WTC11 (cell line): ENCODE data around the gene PBX3. TPM values are rescaled to one million over a fixed set of nuclear protein-coding genes. Genes with fewer than 3 reads are reported as not detected.

Experiments used
- ATAC-seq: fragments of 200-7000 bp; cut with Tn5 transposase; 2 replicates; pipeline ENCODE4 v1.10.0; 2021; ENCODE audit warnings: mild to moderate bottlenecking, moderate library complexity
- CTCF ChIA-PET: fragments of 300-600 bp; sonication (Branson Sonifier 250); formaldehyde crosslinking; loops from one replicate; lab custom pipeline; 2021; ENCODE audit warnings: antibody characterized with exemption; lab: Charles Lee
- POLR2A ChIA-PET: fragments of 350-600 bp; sonication (Branson Sonifier 250); formaldehyde crosslinking; loops from one replicate; lab custom pipeline; 2021; ENCODE audit warnings: antibody characterized with exemption; lab: Charles Lee
- DNase-seq: peaks from one replicate; pipeline ENCODE4 v3.0.0; 2021; ENCODE audit warnings: low spot score
- H3K27ac Mint-ChIP-seq: 2 replicates; pipeline ENCODE4 v1.8.0; 2021; ENCODE audit warnings: mixed read lengths
- H3K27me3 Mint-ChIP-seq: 2 replicates; pipeline ENCODE4 v1.8.0; 2021; ENCODE audit warnings: low read depth, mild to moderate bottlenecking, moderate library complexity, mixed read lengths
- H3K36me3 Mint-ChIP-seq: 2 replicates; pipeline ENCODE4 v1.8.0; 2021; ENCODE audit warnings: mixed read lengths
- H3K4me1 Mint-ChIP-seq: 2 replicates; pipeline ENCODE4 v1.8.0; 2022; ENCODE audit warnings: mixed read lengths
- H3K4me3 Mint-ChIP-seq: 2 replicates; pipeline ENCODE4 v1.8.0; 2021; ENCODE audit warnings: mild to moderate bottlenecking, moderate library complexity, mixed read lengths
- H3K9me3 Mint-ChIP-seq: 2 replicates; pipeline ENCODE4 v1.8.0; 2021; ENCODE audit warnings: mixed read lengths
- ARID4B ChIP-seq: sonication (generic); formaldehyde crosslinking; IDR thresholded peaks from 2 replicates; pipeline ENCODE4 v1.8.0; 2023; ENCODE audit warnings: missing genetic modification reagents, mild to moderate bottlenecking, borderline replicate concordance
- CREM ChIP-seq: sonication (generic); formaldehyde crosslinking; IDR thresholded peaks from 2 replicates; pipeline ENCODE4 v1.8.1; 2022; ENCODE audit warnings: mild to moderate bottlenecking, missing genetic modification reagents, moderate library complexity
- ELF4 ChIP-seq: sonication (generic); formaldehyde crosslinking; IDR thresholded peaks from 2 replicates; pipeline ENCODE4 v1.8.1; 2022; ENCODE audit warnings: low read depth, mild to moderate bottlenecking, moderate library complexity, missing genetic modification reagents
- FOXJ3 ChIP-seq: sonication (generic); formaldehyde crosslinking; IDR thresholded peaks from 2 replicates; pipeline ENCODE4 v1.9.0; 2021; ENCODE audit warnings: missing genetic modification reagents, mild to moderate bottlenecking, borderline replicate concordance
- GRHL2 ChIP-seq: fragments of 250-450 bp; sonication (Bioruptor Pico); IDR thresholded peaks from 2 replicates; pipeline ENCODE4 v1.8.0; 2022; ENCODE audit warnings: mild to moderate bottlenecking, moderate library complexity; ENCODE audit not compliant: insufficient replicate concordance, severe bottlenecking
- MYBL2 ChIP-seq: sonication (generic); formaldehyde crosslinking; IDR thresholded peaks from 2 replicates; pipeline ENCODE4 v1.8.1; 2023; ENCODE audit warnings: mild to moderate bottlenecking, moderate library complexity, missing genetic modification reagents
- PRRX2 ChIP-seq: fragments of 250-450 bp; sonication (Bioruptor Pico); IDR thresholded peaks from 2 replicates; pipeline ENCODE4 v1.8.0; 2021; ENCODE audit warnings: mild to moderate bottlenecking
- SOX15 ChIP-seq: fragments of 250-450 bp; sonication (Bioruptor Pico); IDR thresholded peaks from 2 replicates; pipeline ENCODE4 v1.9.0; 2021; ENCODE audit warnings: mild to moderate bottlenecking
- SP1 ChIP-seq: sonication (generic); formaldehyde crosslinking; conservative IDR thresholded peaks from 2 replicates; pipeline ENCODE4 v1.8.1; 2022; ENCODE audit warnings: missing genetic modification reagents
- USF2 ChIP-seq: sonication (generic); formaldehyde crosslinking; IDR thresholded peaks from 2 replicates; pipeline ENCODE4 v1.8.1; 2023; ENCODE audit warnings: mild to moderate bottlenecking, missing genetic modification reagents, moderate library complexity
- ZMAT4 ChIP-seq: fragments of 250-450 bp; sonication (Bioruptor Pico); IDR thresholded peaks from 2 replicates; pipeline ENCODE4 v1.9.0; 2021; ENCODE audit warnings: mild to moderate bottlenecking
- ZNF219 ChIP-seq: sonication (generic); formaldehyde crosslinking; IDR thresholded peaks from 2 replicates; pipeline ENCODE4 v1.8.0; 2023; ENCODE audit warnings: missing genetic modification reagents, mild to moderate bottlenecking, borderline replicate concordance
- total RNA-seq: library from RNA; stranded (reverse); gene quantifications from 3 replicates; pipeline ENCODE4 v1.2.3, GENCODE V29; 2021
- TF ChIP-seq, protein P1 (sequence below): fragments of 200-600 bp; IDR thresholded peaks from 2 replicates; pipeline ENCODE4 v1.8.0; 2022; ENCODE audit warnings: antibody characterized with exemption
- TF ChIP-seq, protein P2 (sequence below): sonication (generic); formaldehyde crosslinking; IDR thresholded peaks from 2 replicates; pipeline ENCODE4 v1.8.0; 2022; ENCODE audit warnings: mild to moderate bottlenecking, missing genetic modification reagents
- TF ChIP-seq, protein P3 (sequence below): sonication (generic); formaldehyde crosslinking; IDR thresholded peaks from 2 replicates; pipeline ENCODE4 v1.8.1; 2022; ENCODE audit warnings: mild to moderate bottlenecking, moderate library complexity, missing genetic modification reagents

PBX3 gene
- total RNA-seq, 1 experiment from 2014 or later = 48.5 TPM

- H3K4me3 Mint-ChIP-seq = no peak overlapping the region
- no peak overlapping the region for H3K27ac Mint-ChIP-seq
- no peak for DNase-seq
- H3K27me3 Mint-ChIP-seq = no peaks in the 10 kb centered on the region; the same call in 1 of the 2 replicates
- H3K9me3 Mint-ChIP-seq = peaks cover 36% of the 10 kb centered on the region
- POLR2A ChIA-PET = no interaction called here
- ATAC-seq = peak; percentile 30; the same call in 1 of the 2 replicates
- H3K4me1 Mint-ChIP-seq = peaks cover under 1% of the 10 kb centered on the region; the same call in 1 of the 2 replicates
- CTCF ChIA-PET = no interaction called here
- TF ChIP-seq, protein P1, sequence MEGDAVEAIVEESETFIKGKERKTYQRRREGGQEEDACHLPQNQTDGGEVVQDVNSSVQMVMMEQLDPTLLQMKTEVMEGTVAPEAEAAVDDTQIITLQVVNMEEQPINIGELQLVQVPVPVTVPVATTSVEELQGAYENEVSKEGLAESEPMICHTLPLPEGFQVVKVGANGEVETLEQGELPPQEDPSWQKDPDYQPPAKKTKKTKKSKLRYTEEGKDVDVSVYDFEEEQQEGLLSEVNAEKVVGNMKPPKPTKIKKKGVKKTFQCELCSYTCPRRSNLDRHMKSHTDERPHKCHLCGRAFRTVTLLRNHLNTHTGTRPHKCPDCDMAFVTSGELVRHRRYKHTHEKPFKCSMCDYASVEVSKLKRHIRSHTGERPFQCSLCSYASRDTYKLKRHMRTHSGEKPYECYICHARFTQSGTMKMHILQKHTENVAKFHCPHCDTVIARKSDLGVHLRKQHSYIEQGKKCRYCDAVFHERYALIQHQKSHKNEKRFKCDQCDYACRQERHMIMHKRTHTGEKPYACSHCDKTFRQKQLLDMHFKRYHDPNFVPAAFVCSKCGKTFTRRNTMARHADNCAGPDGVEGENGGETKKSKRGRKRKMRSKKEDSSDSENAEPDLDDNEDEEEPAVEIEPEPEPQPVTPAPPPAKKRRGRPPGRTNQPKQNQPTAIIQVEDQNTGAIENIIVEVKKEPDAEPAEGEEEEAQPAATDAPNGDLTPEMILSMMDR = peak; percentile 16; the same call in 1 of the 2 replicates
- no peak for TF ChIP-seq FOXJ3 (CRISPR knock-in tag)
- H3K36me3 Mint-ChIP-seq = peaks cover 20% of the 10 kb centered on the region
Observed at GRCh38 chr9:126009047-126009446, 261.9 kb downstream of the PBX3 start.

DNA sequence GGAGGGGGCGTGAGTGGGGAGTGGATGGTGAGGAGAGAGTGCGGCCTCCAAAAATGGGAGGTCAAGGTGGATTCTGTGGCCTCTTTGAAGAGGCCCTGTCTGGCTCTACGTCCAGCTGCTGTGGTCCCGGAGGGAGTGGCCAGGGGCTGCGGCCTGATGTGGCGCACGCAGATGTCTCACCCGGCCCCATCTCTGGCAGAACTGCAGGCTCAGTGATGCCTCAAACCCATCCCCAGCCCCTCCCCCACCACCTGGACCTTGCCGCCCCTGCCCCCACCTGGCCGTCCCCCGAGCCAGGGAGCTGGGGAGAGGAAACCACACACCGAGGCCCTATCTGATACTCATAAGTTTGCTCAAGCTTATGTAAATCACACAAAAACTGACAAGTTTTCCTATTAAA is 267.6 kb downstream of the PBX3 start:
- H3K27ac Mint-ChIP-seq = no peak overlapping the region
- ChIA-PET CTCF (interaction anchor here (0.6 to 0.7 kb wide), 2 partner anchors 268 to 475 kb away, joined by 3 to 5 read pairs; no protein-coding TSS in a partner anchor), POLR2A (no interaction called here)
- H3K36me3 Mint-ChIP-seq = no peaks in the 10 kb centered on the region
- TF ChIP-seq ARID4B (CRISPR knock-in tag) (no peak), USF2 (CRISPR knock-in tag) (no peak), CREM (CRISPR knock-in tag) (no peak), ZMAT4 (no peak), ELF4 (CRISPR knock-in tag) (no peak), GRHL2 (CRISPR knock-in tag) (no peak), ZNF219 (CRISPR knock-in tag) (no peak), PRRX2 (CRISPR knock-in tag) (no peak), MYBL2 (CRISPR knock-in tag) (no peak), SP1 (CRISPR knock-in tag) (no peak), SOX15 (CRISPR knock-in tag) (no peak)
- TF ChIP-seq, protein P2, sequence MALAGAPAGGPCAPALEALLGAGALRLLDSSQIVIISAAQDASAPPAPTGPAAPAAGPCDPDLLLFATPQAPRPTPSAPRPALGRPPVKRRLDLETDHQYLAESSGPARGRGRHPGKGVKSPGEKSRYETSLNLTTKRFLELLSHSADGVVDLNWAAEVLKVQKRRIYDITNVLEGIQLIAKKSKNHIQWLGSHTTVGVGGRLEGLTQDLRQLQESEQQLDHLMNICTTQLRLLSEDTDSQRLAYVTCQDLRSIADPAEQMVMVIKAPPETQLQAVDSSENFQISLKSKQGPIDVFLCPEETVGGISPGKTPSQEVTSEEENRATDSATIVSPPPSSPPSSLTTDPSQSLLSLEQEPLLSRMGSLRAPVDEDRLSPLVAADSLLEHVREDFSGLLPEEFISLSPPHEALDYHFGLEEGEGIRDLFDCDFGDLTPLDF (CRISPR knock-in tag) = no peak
- TF ChIP-seq, protein P3, sequence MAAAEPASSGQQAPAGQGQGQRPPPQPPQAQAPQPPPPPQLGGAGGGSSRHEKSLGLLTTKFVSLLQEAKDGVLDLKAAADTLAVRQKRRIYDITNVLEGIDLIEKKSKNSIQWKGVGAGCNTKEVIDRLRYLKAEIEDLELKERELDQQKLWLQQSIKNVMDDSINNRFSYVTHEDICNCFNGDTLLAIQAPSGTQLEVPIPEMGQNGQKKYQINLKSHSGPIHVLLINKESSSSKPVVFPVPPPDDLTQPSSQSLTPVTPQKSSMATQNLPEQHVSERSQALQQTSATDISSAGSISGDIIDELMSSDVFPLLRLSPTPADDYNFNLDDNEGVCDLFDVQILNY (CRISPR knock-in tag) = no peak
- H3K27me3 Mint-ChIP-seq = no peaks in the 10 kb centered on the region
- peaks cover 9% of the 10 kb centered on the region for H3K4me1 Mint-ChIP-seq
- DNase-seq (no peak), ATAC-seq (no peak)
- H3K9me3 Mint-ChIP-seq = peaks cover 4% of the 10 kb centered on the region; the same call in 1 of the 2 replicates
- no peak overlapping the region for H3K4me3 Mint-ChIP-seq
